Thyroid gland (tissue), 4 donors: Measurements from ENCODE around the gene HEATR5A.

Source experiments
- POLR2A ChIP-seq, 2 donors: fragments of 450-650 bp; IDR thresholded peaks; one replicate each; pipeline ENCODE4 v1.6.1; 2017; ENCODE audit warnings: antibody characterized with exemption in 2 of 2, mild to moderate bottlenecking in 2 of 2, moderate library complexity in 1 of 2
- TF ChIP-seq, protein P1 (sequence below), 6 experiments: fragments of 200-600 bp in 3 of 6; fragments of 450-650 bp in 3 of 6; sonication (generic) in 3 of 6; IDR thresholded peaks; one replicate each; pipeline ENCODE4 v1.5.1; 2016 to 2019; ENCODE audit warnings: antibody characterized with exemption in 6 of 6, mild to moderate bottlenecking in 2 of 6, inconsistent platforms in 1 of 6, moderate library complexity in 1 of 6

DNA sequence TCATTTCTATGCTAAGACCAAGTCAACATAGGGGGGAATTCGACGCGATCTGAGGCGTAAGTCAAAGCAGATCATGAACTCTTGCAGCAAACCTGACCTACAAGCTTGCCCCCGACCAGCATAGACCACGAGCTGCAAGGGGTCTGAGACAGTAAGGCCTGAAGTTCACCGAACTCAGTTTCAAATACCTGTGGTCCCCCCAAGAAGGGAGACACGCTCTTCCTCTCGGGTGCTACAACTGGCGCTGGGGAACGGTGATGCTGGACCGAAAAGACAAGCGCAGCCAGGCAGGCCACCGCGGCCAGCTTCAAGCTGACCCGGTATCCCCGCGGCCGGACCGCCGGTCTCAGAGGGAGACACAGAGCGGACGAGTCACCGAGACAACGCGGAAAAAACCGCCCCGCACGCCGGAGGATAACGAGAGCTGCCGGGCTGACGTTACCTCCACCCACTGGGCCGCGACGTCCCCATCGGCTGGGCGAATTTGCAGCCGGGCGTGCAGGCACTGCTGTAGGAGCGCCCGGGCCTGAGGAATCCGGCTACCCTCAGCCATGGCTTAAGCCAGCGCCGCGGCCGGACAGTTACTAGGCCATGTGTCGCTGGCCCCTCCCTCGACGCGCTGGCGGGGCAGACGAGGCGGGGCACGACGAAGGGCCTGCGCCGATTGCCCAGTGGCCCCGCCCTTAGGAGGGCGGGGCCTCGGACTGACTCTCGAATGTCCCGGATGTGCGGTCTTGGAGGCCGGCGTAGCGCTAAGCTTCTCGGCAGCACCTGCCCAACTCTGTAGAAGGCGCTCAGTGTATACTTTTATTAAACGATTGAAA is 36.7 kb upstream of the HEATR5A start, which contains the start of gene DTD2:
- TF ChIP-seq, protein P1, sequence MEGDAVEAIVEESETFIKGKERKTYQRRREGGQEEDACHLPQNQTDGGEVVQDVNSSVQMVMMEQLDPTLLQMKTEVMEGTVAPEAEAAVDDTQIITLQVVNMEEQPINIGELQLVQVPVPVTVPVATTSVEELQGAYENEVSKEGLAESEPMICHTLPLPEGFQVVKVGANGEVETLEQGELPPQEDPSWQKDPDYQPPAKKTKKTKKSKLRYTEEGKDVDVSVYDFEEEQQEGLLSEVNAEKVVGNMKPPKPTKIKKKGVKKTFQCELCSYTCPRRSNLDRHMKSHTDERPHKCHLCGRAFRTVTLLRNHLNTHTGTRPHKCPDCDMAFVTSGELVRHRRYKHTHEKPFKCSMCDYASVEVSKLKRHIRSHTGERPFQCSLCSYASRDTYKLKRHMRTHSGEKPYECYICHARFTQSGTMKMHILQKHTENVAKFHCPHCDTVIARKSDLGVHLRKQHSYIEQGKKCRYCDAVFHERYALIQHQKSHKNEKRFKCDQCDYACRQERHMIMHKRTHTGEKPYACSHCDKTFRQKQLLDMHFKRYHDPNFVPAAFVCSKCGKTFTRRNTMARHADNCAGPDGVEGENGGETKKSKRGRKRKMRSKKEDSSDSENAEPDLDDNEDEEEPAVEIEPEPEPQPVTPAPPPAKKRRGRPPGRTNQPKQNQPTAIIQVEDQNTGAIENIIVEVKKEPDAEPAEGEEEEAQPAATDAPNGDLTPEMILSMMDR (IDR thresholded peaks at IDR 0.05) = peak in 1 of 6 experiments; percentile 12
- TF ChIP-seq POLR2A (IDR thresholded peaks at IDR 0.05) = peak; percentile 69 to 98
